ENCODE results near the gene EVPLL.

DNA sequence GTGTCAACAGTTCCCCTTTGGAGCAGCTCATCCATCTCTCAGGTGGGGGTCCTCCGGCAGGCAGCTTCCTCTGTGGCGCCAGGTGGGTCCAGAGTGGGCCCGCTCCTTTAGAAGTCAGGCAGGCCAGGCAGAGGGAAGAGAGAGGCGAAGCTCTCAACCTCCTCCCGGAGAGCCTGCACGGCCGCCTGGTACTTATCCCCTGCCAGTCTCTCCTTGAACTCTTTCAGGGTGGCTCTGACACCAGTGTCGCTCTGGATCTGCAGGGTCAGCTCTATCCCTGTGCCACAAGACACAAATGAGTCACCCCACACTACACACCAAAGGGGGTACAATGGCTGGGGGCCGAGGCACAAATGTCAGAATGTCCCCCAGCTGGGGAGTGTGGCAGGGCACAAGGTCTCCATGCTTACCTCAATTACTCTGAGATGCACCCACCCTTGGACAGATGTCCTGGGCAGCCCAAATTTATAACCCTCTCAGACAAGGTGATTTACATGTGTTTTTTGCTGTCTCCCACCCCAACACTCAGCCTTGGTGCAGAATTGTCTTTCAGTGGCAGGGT, 48.9 kb upstream of the EVPLL start:
- TF ChIP-seq CTCF (IDR thresholded peaks at IDR 0.05; ENCODE audit: insufficient read depth, low read length), result no peak
- TF ChIP-seq, protein P1, sequence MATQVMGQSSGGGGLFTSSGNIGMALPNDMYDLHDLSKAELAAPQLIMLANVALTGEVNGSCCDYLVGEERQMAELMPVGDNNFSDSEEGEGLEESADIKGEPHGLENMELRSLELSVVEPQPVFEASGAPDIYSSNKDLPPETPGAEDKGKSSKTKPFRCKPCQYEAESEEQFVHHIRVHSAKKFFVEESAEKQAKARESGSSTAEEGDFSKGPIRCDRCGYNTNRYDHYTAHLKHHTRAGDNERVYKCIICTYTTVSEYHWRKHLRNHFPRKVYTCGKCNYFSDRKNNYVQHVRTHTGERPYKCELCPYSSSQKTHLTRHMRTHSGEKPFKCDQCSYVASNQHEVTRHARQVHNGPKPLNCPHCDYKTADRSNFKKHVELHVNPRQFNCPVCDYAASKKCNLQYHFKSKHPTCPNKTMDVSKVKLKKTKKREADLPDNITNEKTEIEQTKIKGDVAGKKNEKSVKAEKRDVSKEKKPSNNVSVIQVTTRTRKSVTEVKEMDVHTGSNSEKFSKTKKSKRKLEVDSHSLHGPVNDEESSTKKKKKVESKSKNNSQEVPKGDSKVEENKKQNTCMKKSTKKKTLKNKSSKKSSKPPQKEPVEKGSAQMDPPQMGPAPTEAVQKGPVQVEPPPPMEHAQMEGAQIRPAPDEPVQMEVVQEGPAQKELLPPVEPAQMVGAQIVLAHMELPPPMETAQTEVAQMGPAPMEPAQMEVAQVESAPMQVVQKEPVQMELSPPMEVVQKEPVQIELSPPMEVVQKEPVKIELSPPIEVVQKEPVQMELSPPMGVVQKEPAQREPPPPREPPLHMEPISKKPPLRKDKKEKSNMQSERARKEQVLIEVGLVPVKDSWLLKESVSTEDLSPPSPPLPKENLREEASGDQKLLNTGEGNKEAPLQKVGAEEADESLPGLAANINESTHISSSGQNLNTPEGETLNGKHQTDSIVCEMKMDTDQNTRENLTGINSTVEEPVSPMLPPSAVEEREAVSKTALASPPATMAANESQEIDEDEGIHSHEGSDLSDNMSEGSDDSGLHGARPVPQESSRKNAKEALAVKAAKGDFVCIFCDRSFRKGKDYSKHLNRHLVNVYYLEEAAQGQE (IDR thresholded peaks at IDR 0.05; ENCODE audit: insufficient replicate concordance, low read depth), result no peak
- TF ChIP-seq POLR2AphosphoS5 (IDR thresholded peaks at IDR 0.05; ENCODE audit: low read depth), result no peak
- no peak for TF ChIP-seq GABPA (IDR thresholded peaks at IDR 0.05; ENCODE audit: low read depth)

All from HL-60 (cell line).